Duodenal mucosa (tissue), 2 donors: ENCODE results near the gene PASK.

Experiments used
- H3K27ac ChIP-seq: one replicate; pipeline ENCODE4 v1.7.0; 2013; ENCODE audit warnings: low read depth, low read length
- H3K27me3 ChIP-seq, 2 donors: one replicate each; pipeline ENCODE4 v1.7.0; 2013; ENCODE audit warnings: low read length in 2 of 2, control low read depth in 1 of 2; ENCODE audit not compliant: insufficient read depth in 2 of 2, control insufficient read depth in 1 of 2
- H3K36me3 ChIP-seq, 2 donors: one replicate each; pipeline ENCODE4 v1.7.0; 2013; ENCODE audit warnings: low read length in 2 of 2, control low read depth in 1 of 2; ENCODE audit not compliant: insufficient read depth in 2 of 2, control insufficient read depth in 1 of 2
- H3K4me1 ChIP-seq, 2 donors: one replicate each; pipeline ENCODE4 v1.7.0; 2013; ENCODE audit warnings: low read length in 2 of 2, control low read depth in 1 of 2; ENCODE audit not compliant: insufficient read depth in 2 of 2, control insufficient read depth in 1 of 2
- H3K4me3 ChIP-seq, 2 donors: one replicate each; pipeline ENCODE4 v1.7.0; 2013; ENCODE audit warnings: low read length in 2 of 2, low read depth in 1 of 2
- H3K9ac ChIP-seq, 2 donors: one replicate each; pipeline ENCODE4 v1.7.0; 2013; ENCODE audit warnings: low read length in 2 of 2, low read depth in 1 of 2
- H3K9me3 ChIP-seq, 2 donors: one replicate each; pipeline ENCODE4 v1.7.0; 2013; ENCODE audit warnings: low read length in 2 of 2, control low read depth in 1 of 2; ENCODE audit not compliant: control insufficient read depth in 1 of 2

Gene PASK

DNA sequence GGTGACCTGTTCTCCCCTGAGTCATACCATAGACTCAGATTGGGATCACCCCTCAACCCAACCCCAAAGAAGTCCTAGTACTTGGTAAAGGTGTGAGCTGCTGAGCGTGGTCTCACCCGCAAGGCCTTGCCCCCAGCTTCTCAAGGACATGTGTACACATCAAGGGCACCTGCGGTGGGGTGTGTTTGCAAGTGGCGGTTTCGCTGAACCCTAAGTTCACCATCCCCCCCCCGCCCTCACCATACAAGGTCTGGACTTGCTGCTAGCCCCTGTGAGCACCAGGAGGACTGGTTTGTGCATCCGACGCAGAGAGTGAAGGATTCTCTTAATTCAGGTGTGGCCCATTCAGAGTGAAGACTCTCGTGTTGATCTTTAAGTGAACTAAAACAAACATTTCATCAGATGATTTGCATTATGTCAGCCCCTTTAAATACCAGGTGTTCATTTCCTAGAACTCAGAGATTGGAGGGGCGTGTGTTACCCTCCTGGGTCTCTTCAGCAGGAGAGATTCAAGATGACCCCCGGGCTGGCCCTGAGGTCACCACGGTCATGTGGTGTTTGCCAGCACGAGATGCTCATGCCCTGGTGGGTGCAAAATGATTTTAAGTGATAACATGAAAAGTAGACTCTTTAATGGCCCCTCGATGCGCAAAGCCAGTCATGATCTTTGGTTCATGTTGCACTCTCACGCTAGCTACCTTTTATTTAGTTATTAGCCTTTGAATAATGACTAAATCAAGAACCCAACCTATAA is 75.0 kb downstream of the PASK start:
- Histone ChIP-seq H3K4me3 (no peak overlapping the region), H3K27ac (no peak overlapping the region), H3K9me3 (no peaks in the 10 kb centered on the region), H3K4me1 (no peaks in the 10 kb centered on the region), H3K9ac (no peak overlapping the region), H3K27me3 (no peaks in the 10 kb centered on the region), H3K36me3 (peaks cover 8 to 9% of the 10 kb centered on the region in 2 donors)

DNA sequence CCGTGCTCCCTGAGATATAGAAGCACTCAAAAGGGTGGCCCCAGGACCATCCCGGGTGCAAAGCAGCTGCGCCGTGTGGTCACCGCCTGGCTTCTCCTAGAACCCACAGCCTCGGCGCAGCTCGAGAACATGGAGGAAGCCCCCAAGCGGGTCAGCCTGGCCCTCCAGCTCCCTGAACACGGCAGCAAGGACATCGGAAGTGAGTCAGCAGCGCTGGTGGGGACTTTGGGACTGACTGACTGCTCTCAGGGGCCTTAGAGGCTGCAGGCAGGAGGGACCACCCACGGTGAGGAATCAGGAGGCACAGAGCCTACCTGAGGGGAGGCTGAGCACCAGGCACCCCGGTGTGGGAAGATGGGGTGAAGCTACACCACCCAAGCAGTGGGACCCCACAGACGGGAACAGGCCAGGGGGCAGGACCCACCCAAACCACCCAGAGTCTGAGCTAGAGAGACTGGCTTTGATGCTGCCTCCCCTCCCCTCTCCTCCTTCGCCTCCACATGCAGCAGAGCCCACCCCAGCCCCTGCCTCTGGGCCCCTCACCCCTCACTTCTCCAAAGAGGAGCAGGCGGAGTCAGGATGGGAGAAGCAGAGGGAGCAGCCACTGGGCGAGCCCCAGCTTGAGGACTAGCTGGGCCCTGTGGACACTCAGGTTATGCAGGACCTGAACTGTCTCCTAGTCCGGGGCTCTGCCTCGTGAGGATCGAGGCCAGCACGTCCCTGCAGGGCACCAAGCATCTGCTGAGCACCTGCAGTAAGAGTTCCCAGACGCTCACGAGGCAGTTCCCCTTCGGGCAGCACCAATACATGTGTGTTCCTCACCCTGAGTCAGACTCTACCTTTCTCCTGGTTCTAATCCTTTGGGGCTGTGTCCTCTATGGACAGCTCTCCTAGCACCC is 75.9 kb downstream of the PASK start:
- H3K27me3 ChIP-seq, result no peaks in the 10 kb centered on the region
- no peaks in the 10 kb centered on the region for H3K9me3 ChIP-seq
- H3K4me1 ChIP-seq, result no peaks in the 10 kb centered on the region
- no peak overlapping the region for H3K4me3 ChIP-seq
- peaks cover 8 to 9% of the 10 kb centered on the region in 2 donors for H3K36me3 ChIP-seq
- no peak overlapping the region for H3K9ac ChIP-seq
- no peak overlapping the region for H3K27ac ChIP-seq

DNA sequence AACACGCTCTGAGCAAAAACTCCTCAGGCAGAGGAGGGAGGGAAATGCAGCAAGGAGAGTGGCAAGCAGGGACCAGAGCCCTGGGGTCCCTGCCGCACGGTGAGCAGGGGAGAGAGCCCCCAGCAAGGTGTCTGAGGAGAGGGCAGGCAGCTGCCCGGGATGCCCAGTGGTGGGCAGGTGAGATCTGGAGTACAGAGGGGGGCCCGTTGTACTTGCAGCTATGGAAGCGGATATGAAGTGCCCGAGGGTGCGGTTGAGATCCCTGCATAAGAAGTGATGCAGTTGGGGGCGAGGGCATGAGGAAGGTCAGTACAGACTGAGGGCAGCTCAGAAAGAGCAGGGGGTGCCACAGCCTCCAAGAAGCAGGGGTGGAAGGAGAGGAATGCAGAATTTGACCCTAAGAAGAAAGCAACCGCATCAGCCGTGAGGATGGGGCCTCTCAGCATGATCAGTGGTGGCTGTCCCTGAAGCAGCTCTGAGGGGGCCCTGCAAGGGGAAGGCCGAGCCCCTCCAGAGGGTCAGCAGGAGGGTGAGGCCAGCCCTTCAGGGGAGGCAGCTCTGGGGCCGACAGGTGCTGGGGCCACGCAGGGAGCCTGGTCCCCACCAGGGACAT is 76.6 kb downstream of the PASK start:
- peaks cover 8 to 9% of the 10 kb centered on the region in 2 donors for H3K36me3 ChIP-seq
- no peaks in the 10 kb centered on the region for H3K27me3 ChIP-seq

GRCh38 chr2:241072151-241072550 is 77.1 kb downstream of the PASK start:
- Histone ChIP-seq H3K4me3 (no peak overlapping the region), H3K27me3 (no peaks in the 10 kb centered on the region), H3K36me3 (peaks cover 8 to 9% of the 10 kb centered on the region in 2 donors), H3K9ac (no peak overlapping the region), H3K27ac (no peak overlapping the region), H3K4me1 (no peaks in the 10 kb centered on the region), H3K9me3 (no peaks in the 10 kb centered on the region)

More for the DNA sequence above, 76.6 kb downstream of the PASK start:
- no peaks in the 10 kb centered on the region for H3K4me1 ChIP-seq
- H3K9me3 ChIP-seq, result no peaks in the 10 kb centered on the region
- no peak overlapping the region for H3K27ac ChIP-seq
- H3K4me3 ChIP-seq, result no peak overlapping the region
- no peak overlapping the region for H3K9ac ChIP-seq

DNA sequence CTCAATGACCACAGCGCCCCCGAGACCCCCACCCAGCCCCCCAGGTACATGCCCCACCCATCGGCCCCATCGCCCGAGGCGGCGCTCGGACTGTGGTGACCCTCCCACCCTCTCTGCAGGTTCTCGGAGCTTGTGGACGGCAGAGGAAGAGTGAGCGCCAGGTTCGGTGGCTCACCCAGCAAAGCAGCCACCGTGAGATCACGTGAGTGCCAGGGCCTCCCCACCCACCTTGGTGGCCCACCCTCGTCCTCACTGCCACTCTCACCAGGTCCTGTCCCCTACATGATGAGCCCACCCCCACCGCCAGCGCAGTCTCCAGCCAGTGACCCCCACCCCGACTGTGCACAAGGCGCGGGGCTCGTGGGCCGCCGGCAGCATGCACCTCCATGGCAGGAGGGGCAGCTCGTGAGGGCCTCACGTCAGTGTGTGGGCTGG is 77.6 kb downstream of the PASK start:
- no peak overlapping the region for H3K4me3 ChIP-seq
- H3K27me3 ChIP-seq, result no peaks in the 10 kb centered on the region
- H3K9ac ChIP-seq, result no peak overlapping the region
- H3K36me3 ChIP-seq, result peaks cover 8 to 9% of the 10 kb centered on the region in 2 donors
- no peaks in the 10 kb centered on the region for H3K4me1 ChIP-seq
- H3K9me3 ChIP-seq, result no peaks in the 10 kb centered on the region
- no peak overlapping the region for H3K27ac ChIP-seq

GRCh38 chr2:241070811-241071676 is 78.2 kb downstream of the PASK start:
- Histone ChIP-seq H3K36me3 (peaks cover 8 to 9% of the 10 kb centered on the region in 2 donors), H3K27ac (no peak overlapping the region), H3K27me3 (no peaks in the 10 kb centered on the region), H3K9ac (no peak overlapping the region), H3K4me1 (no peaks in the 10 kb centered on the region), H3K4me3 (no peak overlapping the region), H3K9me3 (no peaks in the 10 kb centered on the region)

DNA sequence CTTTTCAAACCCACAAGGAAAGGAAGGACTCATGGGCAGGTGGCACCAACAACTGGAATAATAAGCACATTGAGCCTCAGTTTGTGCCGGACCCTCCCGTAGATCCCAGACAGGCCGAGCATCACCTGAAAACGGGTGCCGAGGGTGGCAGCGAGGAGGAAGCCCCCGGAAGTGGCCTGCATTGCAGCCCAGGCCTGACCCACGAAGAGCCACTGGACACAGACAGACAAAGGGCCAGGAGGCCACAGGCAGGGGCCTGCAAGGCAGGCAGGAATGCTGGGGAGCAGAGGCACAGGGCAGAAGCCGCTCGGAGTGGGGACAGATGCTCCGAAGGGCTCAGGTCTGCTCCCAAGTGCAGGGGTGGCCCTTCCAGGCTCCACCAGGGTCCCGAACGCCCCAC is 78.9 kb downstream of the PASK start:
- Histone ChIP-seq H3K27me3 (no peaks in the 10 kb centered on the region), H3K4me1 (no peaks in the 10 kb centered on the region), H3K36me3 (peaks cover 8 to 9% of the 10 kb centered on the region in 2 donors), H3K4me3 (no peak overlapping the region), H3K9ac (no peak overlapping the region), H3K27ac (no peak overlapping the region), H3K9me3 (no peaks in the 10 kb centered on the region)

DNA sequence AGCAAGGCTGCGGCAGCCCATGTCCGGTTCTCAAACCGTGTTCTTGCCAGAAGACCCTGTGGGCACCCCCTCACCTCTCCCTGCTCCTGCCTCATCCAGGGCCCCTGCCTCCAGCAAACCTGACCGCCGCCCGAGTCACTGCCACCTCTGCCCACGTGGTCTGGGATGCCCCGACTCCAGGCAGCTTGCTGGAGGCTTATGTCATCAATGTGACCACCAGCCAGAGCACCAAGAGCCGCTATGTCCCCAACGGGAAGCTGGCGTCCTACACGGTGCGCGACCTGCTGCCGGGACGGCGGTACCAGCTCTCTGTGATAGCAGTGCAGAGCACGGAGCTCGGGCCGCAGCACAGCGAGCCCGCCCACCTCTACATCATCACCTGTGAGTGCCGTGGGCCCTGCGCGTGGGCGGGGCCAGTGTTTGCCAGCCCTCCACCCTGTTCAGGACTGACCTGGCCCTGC is 79.4 kb downstream of the PASK start:
- H3K36me3 ChIP-seq, result peaks cover 3 to 4% of the 10 kb centered on the region in 2 donors
- no peaks in the 10 kb centered on the region for H3K9me3 ChIP-seq
- H3K4me3 ChIP-seq, result no peak overlapping the region
- H3K27ac ChIP-seq, result no peak overlapping the region
- no peaks in the 10 kb centered on the region for H3K4me1 ChIP-seq
- H3K9ac ChIP-seq, result no peak overlapping the region
- H3K27me3 ChIP-seq, result no peaks in the 10 kb centered on the region

- Histone ChIP-seq H3K4me1 (peaks cover 0 to 3% of the 10 kb centered on the region in 2 donors), H3K9ac (no peak overlapping the region), H3K27ac (no peak overlapping the region), H3K27me3 (no peaks in the 10 kb centered on the region), H3K36me3 (no peaks in the 10 kb centered on the region), H3K4me3 (no peak overlapping the region), H3K9me3 (no peaks in the 10 kb centered on the region)
These were observed 80.1 kb downstream of the PASK start for GRCh38 chr2:241068942-241069810.
